Mononuclear cell (primary cell): ENCODE results near the gene RPS6KA4. TPM values are rescaled to one million over a fixed set of nuclear protein-coding genes. Genes with fewer than 3 reads are reported as not detected.
"Not testable (repeated sequence)": the region's sequence is repeated elsewhere in the genome, so short reads cannot be mapped to it uniquely, and the experiment has no call there.

Experiments
- H3K27me3 ChIP-seq: 2 replicates; pipeline ENCODE4 v1.6.0; 2011; ENCODE audit warnings: low read length, control low read depth; ENCODE audit not compliant: insufficient read depth
- H3K4me1 ChIP-seq: 2 replicates; pipeline ENCODE4 v1.5.1; 2011; ENCODE audit warnings: mild to moderate bottlenecking, low read length, control low read depth; ENCODE audit not compliant: insufficient read depth
- H3K4me3 ChIP-seq: 2 replicates; pipeline ENCODE4 v1.5.1; 2011; ENCODE audit warnings: mild to moderate bottlenecking, low read length, moderate library complexity
- H3K9me3 ChIP-seq: 2 replicates; pipeline ENCODE4 v1.5.1; 2011; ENCODE audit warnings: low read depth, mild to moderate bottlenecking, control low read depth, low read length
- total RNA-seq: library from RNA; depleted of rRNA; stranded (reverse); fragments of >200 nt; gene quantifications from one replicate; pipeline ENCODE4 v1.2.3, GENCODE V29; 2012

RPS6KA4 gene
- total RNA-seq, 1 donor = 23.5 TPM

- H3K27me3 ChIP-seq = no peaks in the 10 kb centered on the region
- H3K4me3 ChIP-seq = no peak overlapping the region
- no peaks in the 10 kb centered on the region for H3K9me3 ChIP-seq
- H3K4me1 ChIP-seq = peaks cover 48% of the 10 kb centered on the region
Measured at GRCh38 chr11:64400667-64401066, 41.7 kb downstream of the RPS6KA4 start.

DNA sequence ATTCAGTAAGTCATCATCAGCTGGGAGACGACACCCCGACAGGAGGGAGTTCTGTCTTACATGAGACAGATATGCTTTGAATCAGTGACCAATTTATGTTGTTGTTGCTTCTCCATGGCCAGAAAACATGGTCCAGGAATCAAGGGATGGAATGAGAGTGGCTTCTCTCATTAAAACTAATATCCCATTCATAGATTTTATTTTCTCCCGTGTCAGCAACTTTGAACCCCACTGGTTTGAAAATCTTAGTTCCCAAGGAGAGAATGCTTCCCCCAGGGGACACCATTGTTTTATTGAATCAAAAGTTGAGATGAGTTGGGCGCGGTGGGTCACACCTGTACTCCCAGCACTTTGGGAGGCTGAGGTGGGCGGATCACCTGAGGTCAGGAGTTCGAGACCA lies 42.8 kb downstream of the RPS6KA4 start:
- peaks cover 38% of the 10 kb centered on the region for H3K4me1 ChIP-seq

GRCh38 chr11:64403106-64403505 lies 44.1 kb downstream of the RPS6KA4 start:
- no peaks in the 10 kb centered on the region for H3K9me3 ChIP-seq
- no peaks in the 10 kb centered on the region for H3K27me3 ChIP-seq
- no peak overlapping the region for H3K4me3 ChIP-seq
- H3K4me1 ChIP-seq = peaks cover 38% of the 10 kb centered on the region

More for the DNA sequence above, 42.8 kb downstream of the RPS6KA4 start:
- no peaks in the 10 kb centered on the region for H3K9me3 ChIP-seq
- no peaks in the 10 kb centered on the region for H3K27me3 ChIP-seq
- no peak overlapping the region for H3K4me3 ChIP-seq

DNA sequence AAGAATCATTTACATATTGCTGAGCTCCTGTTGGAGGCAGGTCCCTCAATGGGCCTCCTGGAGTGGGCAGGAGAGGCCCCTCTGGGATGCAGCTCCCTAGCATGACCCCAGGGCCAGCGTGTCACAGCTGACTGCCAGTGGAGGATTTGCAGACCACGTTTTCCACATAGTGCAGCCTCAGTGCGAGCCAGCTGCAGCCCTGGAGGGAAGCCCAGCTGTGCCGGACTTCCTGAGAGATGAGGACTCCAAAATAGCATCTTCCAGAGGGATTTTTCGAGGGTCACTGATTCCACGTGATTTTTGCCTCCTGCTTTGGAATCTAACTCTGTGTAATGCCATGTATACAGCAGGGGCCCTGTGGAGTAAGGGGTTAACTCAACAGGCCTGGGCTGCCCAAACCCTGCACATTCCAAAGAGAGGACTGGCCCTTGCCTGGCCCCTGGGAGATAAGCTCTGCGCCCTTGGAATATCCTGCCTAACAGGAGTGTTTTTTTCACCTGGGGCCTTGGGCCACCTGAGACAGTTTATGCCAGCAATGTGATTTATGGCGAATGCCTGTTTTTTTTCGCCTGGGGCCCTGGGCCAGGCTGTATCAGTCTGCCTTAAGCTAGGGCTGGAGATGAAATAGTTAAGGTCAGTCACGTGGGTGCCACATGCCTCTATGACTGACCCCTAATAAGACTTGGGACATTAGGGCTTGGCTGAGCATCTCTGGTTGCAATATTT lies 47.4 kb downstream of the RPS6KA4 start:
- Histone ChIP-seq H3K4me1 (peaks cover 41% of the 10 kb centered on the region), H3K27me3 (no peaks in the 10 kb centered on the region), H3K9me3 (no peaks in the 10 kb centered on the region), H3K4me3 (no peak overlapping the region)

DNA sequence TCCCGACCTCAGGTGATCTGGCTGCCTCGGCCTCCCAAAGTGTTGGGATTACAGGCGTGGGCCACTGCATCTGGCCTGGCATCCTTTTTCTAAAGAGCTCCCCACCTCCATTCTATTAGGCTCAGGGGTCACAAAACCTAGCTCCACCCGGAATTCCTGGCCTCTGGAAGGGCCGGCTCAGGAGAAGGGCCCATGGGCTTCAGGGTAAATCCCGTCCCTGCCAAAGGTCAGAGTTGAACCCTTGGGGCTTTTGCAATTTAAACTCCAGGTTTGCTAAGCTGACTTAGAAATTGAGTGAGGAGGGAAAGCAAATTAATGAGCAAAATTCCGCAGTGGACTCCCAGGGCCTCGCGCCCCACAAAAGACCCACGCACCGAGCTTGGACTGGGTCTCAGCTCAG lies 48.3 kb downstream of the RPS6KA4 start:
- Histone ChIP-seq H3K9me3 (no peaks in the 10 kb centered on the region), H3K27me3 (no peaks in the 10 kb centered on the region), H3K4me3 (no peak overlapping the region), H3K4me1 (peaks cover 42% of the 10 kb centered on the region)

- H3K4me1 ChIP-seq = peaks cover 42% of the 10 kb centered on the region
- H3K4me3 ChIP-seq = no peak overlapping the region
- H3K9me3 ChIP-seq = no peaks in the 10 kb centered on the region
- no peaks in the 10 kb centered on the region for H3K27me3 ChIP-seq
Measured at GRCh38 chr11:64407630-64408029, 48.7 kb downstream of the RPS6KA4 start.

GRCh38 chr11:64409278-64409677 lies 50.3 kb downstream of the RPS6KA4 start:
- Histone ChIP-seq H3K27me3 (no peaks in the 10 kb centered on the region), H3K9me3 (no peaks in the 10 kb centered on the region), H3K4me3 (no peak overlapping the region), H3K4me1 (peaks cover 35% of the 10 kb centered on the region)

GRCh38 chr11:64409707-64410403 lies 50.9 kb downstream of the RPS6KA4 start:
- Histone ChIP-seq H3K4me3 (no peak overlapping the region), H3K4me1 (peaks cover 30% of the 10 kb centered on the region), H3K9me3 (no peaks in the 10 kb centered on the region), H3K27me3 (no peaks in the 10 kb centered on the region)

GRCh38 chr11:64410404-64410734 lies 51.4 kb downstream of the RPS6KA4 start:
- Histone ChIP-seq H3K9me3 (no peaks in the 10 kb centered on the region), H3K4me3 (no peak overlapping the region)

DNA sequence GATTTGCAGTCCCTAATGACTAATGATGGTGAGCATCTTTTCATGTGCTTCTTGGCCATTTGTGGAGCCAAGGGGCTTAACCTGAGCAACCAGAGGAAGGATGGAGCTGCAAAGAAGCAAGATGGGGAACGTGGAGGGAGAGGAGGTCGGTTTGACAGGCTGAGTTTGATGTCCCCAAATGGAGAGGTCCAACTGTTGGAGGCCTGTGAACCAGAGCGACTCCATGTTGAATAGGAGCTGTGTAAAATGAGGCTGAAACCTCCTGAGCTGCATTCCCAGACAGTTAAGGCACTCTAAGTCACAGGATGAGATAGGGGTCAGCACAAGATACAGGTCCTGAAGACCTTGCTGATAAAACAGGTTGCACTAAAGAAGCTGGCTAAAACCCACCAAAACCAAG lies 54.5 kb downstream of the RPS6KA4 start:
- H3K9me3 ChIP-seq = no peaks in the 10 kb centered on the region
- peaks cover 24% of the 10 kb centered on the region for H3K4me1 ChIP-seq
- no peak overlapping the region for H3K4me3 ChIP-seq
- H3K27me3 ChIP-seq = no peaks in the 10 kb centered on the region

More at GRCh38 chr11:64410404-64410734, 51.4 kb downstream of the RPS6KA4 start:
- peaks cover 24% of the 10 kb centered on the region for H3K4me1 ChIP-seq
- H3K27me3 ChIP-seq = no peaks in the 10 kb centered on the region

GRCh38 chr11:64415286-64415685 lies 56.3 kb downstream of the RPS6KA4 start:
- Histone ChIP-seq H3K4me3 (no peak overlapping the region), H3K27me3 (no peaks in the 10 kb centered on the region), H3K4me1 (peaks cover 13% of the 10 kb centered on the region), H3K9me3 (no peaks in the 10 kb centered on the region)

DNA sequence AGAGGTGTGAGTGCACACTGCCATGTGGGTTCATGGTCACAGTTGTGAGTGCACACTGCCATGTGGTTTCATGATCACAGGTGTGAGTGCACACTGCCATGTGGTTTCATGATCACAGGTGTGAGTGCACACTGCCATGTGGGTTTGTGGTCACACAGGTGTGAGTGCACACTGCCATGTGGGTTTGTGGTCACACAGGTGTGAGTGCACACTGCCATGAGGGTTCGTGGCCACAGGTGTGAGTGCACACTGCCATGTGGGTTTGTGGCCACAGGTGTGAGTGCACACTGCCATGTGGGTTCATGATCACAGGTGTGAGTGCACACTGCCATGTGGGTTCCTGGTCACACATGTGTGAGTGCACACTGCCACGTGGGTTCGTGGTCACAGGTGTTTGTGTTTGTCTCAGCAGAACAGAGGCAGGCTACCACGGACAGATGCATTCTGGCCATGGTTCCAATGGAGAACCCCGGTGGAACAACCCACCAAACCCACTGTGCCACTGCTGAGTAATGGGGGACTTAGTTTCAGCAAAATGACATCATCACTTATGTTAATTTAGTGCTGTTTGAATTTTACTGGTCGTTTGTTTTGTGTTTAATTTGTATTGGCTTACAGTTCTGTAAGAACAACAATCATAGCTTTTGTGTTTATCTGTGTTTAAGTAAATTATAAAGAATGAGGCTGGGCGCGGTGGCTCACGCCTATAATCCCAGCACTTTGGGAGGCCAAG lies 57.2 kb downstream of the RPS6KA4 start:
- H3K4me3 ChIP-seq = no peak overlapping the region
- H3K4me1 ChIP-seq = peaks cover 4% of the 10 kb centered on the region
- no peaks in the 10 kb centered on the region for H3K27me3 ChIP-seq
- H3K9me3 ChIP-seq = no peaks in the 10 kb centered on the region

- not testable (repeated sequence) for H3K27me3 ChIP-seq, H3K4me1 ChIP-seq, H3K4me3 ChIP-seq, H3K9me3 ChIP-seq
Measured at GRCh38 chr11:64418233-64418632, 59.3 kb downstream of the RPS6KA4 start.

DNA sequence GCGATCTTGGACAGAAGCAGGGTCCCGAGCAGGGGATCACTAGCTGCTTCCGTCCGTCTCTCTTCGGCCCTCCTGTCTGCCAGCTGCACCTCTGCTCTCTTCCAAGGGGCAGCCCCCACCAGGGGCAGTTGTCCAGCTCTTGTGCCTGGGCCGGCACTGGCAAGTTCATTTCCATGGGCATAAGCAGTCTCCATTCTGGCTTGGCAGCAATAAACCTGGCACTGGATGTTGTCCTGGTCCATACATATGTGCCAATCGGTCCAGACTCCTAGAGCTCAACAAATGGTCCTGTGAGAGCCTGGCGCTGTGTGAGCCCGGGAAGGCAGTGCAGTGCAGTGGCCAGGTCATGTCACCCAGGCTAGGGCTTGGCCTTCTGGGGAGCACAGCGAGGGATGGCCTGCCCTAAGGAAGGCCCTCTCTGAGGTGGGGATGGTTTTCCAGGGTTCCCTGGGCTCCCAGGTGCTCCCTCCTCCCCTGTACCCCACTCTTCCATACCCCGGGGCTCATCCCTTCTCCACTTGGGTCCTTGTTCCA lies 60.4 kb downstream of the RPS6KA4 start:
- Histone ChIP-seq H3K4me3 (no peak overlapping the region), H3K27me3 (no peaks in the 10 kb centered on the region), H3K9me3 (no peaks in the 10 kb centered on the region), H3K4me1 (no peaks in the 10 kb centered on the region)

DNA sequence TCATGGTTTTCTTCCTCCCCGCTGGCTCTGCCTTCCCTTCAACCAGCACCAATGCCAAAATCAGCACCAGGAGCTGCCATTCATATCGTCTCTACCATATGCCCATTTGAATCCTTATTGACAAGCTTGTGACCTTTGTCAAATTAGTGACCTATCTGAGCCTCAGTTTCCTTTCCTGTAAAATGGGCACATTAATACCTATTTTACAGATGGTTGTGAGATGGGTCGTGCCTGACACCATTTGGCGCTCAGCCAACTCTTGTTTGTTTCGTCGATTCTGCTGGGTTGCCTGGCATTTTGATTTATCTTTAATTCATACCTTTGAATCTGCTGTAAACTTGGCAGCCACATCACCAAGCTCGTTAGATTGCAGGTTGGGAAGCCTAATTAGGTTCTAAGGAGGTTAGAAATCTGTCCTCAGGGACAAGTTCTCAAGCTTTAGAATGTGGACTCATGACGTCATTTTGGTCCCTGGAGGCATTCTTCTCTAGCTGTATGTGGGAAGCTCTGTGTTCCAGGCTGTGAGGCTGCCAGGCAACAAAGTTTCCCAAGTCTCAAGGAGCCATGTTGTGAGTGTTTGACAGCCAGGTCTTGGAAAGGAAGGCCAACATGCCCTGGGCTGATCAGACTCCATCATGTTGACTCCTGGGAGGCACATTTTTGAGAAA lies 61.0 kb downstream of the RPS6KA4 start:
- H3K4me1 ChIP-seq = no peaks in the 10 kb centered on the region
- H3K27me3 ChIP-seq = no peaks in the 10 kb centered on the region
- no peak overlapping the region for H3K4me3 ChIP-seq
- H3K9me3 ChIP-seq = no peaks in the 10 kb centered on the region
